Measurements from ENCODE around the gene NANOS3.
A peak's percentile ranks its signal among the peaks of the same experiment; 100 is the strongest.

Gene NANOS3

GRCh38 chr19:13869281-13869680 is 7.7 kb upstream of the NANOS3 start:
- H3K27me3 ChIP-seq (replicated peaks) = no peaks in the 10 kb centered on the region
- H3K36me3 ChIP-seq (replicated peaks) = no peaks in the 10 kb centered on the region
- no peak for DNase-seq
- no peak overlapping the region for H3K27ac ChIP-seq
- no peak overlapping the region for H3K4me3 ChIP-seq (ENCODE audit: low read depth, low read length)
- in situ Hi-C loops (cut with HindIII; ENCODE audit: low pct_ligation_motif_present, low sequenced_read_pairs) = no loop called here
- TF ChIP-seq CTCF (IDR thresholded peaks at IDR 0.05; ENCODE audit: low read depth, low read length, missing control alignments) = no peak

DNA sequence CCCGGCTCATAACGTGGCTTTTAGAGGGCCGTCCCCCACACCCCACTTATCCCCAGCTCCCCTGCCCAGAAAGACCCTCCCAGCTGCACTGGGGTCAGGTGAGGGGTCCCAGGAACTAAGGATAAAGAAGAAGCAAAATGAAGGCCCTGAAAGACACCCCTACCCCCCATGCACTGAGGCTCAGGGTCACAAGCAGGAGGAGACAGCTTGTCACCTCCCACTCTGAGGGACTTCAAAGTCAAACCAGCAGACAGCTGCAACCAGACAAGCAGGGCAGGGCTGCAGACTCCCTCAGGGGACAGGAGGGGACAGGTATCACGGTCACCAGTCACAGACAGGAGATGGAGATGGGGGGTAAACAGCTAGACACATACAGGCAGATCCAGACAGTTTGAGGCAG is 6.1 kb upstream of the NANOS3 start:
- Histone ChIP-seq H3K27me3 (replicated peaks) (no peaks in the 10 kb centered on the region), H3K4me3 (ENCODE audit: low read depth, low read length) (no peak overlapping the region), H3K27ac (no peak overlapping the region), H3K36me3 (replicated peaks) (no peaks in the 10 kb centered on the region)
- in situ Hi-C loops (cut with HindIII; ENCODE audit: low pct_ligation_motif_present, low sequenced_read_pairs) = no loop called here
- no peak for DNase-seq
- no peak for TF ChIP-seq CTCF (IDR thresholded peaks at IDR 0.05; ENCODE audit: low read depth, low read length, missing control alignments)

DNA sequence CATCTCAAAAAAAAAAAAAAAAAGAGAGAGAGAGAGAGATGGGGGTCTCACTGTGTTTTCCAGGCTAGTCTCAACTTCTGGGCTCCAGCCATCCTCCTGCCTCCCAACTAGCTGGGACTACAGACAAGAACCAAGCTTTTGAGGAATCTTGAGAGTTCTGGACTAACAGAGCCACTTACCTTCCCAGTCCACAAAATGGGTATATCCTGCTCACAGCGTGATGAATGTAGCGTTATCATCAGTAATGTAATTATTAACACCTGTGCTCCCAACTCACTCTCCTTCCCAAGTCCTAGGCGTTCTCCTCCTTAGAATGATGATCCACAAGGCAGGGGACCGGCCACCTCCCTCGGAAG is 4.6 kb upstream of the NANOS3 start:
- H3K36me3 ChIP-seq (replicated peaks) = no peaks in the 10 kb centered on the region
- no peak overlapping the region for H3K27ac ChIP-seq
- no peak for DNase-seq
- no peak overlapping the region for H3K4me3 ChIP-seq (ENCODE audit: low read depth, low read length)
- in situ Hi-C loops (cut with HindIII; ENCODE audit: low pct_ligation_motif_present, low sequenced_read_pairs) = no loop called here
- H3K27me3 ChIP-seq (replicated peaks) = no peaks in the 10 kb centered on the region
- TF ChIP-seq CTCF (IDR thresholded peaks at IDR 0.05; ENCODE audit: low read depth, low read length, missing control alignments) = no peak

DNA sequence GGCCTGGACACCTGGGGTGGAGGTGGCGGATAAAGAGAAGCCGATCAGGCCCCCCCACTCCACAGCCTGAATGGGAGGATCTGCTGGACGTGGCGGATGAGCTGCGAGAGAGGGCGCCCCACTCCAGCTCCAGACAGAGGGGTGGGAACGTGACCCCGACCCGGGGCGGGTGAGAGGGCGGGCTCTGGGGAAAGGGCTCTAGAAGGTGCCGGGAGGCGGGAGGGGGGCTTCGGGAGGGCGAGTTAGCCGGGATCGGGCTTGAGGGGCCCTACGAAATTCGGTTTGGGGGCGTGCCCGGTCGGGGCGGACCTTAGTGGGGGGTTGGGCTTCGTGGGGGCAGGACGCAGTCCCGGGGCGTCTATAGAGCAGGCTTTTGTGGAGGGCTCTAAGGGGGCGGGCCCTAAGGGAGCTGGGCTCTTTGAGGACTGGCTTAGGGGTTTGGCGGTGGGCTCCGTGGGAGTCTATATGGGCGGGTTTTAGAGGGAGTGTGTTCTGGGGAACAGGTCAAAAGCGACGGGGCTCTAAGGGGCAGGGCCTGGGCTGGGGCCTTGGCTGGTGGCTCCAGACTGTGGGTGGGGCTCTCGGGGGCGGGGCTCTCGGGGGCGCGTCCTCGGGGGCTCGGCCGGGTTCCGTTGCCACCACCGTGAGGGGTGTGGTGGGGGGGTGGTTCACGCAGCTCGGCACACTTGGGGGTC is 4.1 kb upstream of the NANOS3 start:
- no peak for DNase-seq
- no peaks in the 10 kb centered on the region for H3K27me3 ChIP-seq (replicated peaks)
- no peaks in the 10 kb centered on the region for H3K36me3 ChIP-seq (replicated peaks)
- TF ChIP-seq CTCF (IDR thresholded peaks at IDR 0.05; ENCODE audit: low read depth, low read length, missing control alignments) = peak; percentile 37
- H3K4me3 ChIP-seq (ENCODE audit: low read depth, low read length) = peak overlapping the region; percentile 33
- no peak overlapping the region for H3K27ac ChIP-seq
- in situ Hi-C loops (cut with HindIII; ENCODE audit: low pct_ligation_motif_present, low sequenced_read_pairs) = no loop called here

DNA sequence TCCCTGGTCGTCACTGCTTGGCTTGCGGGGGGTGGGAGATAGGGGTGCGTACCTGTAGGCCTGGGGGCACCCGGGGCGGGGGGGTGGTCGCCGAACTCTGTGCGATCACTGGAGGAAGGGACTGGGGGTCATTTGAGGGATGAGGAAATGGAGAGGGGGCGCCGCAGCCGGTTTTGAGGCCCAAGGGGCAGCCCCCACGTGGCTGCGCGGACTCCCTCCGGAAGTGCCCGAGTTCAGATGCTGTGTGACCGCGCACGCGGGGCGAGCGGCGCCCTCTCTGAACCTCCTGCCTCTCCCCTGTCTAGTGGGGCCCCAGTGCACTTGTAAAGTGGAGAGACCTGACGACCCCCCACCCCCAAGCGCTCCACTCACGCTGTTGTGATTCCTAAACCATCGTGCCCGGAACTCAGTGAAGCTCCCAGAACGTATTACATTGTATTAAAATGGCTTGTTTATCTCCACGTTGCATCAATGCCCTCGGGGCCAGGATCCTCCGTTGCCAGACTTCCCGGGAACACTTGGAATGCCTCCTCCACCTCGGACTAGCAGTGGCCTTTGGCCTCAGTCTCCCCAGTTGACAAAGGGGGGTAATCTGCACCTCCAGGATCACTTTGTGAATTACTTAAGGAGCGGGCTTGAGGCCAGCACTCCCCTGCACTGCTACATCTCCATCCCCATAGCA is 3.0 kb upstream of the NANOS3 start:
- Histone ChIP-seq H3K4me3 (ENCODE audit: low read depth, low read length) (no peak overlapping the region), H3K27ac (no peak overlapping the region), H3K36me3 (replicated peaks) (no peaks in the 10 kb centered on the region), H3K27me3 (replicated peaks) (no peaks in the 10 kb centered on the region)
- no peak for DNase-seq
- in situ Hi-C loops (cut with HindIII; ENCODE audit: low pct_ligation_motif_present, low sequenced_read_pairs) = no loop called here
- TF ChIP-seq CTCF (IDR thresholded peaks at IDR 0.05; ENCODE audit: low read depth, low read length, missing control alignments) = no peak

All from brain microvascular endothelial cell (primary cell).